ENCODE measurements around the gene UBXN2A. TPM values are rescaled to one million over a fixed set of nuclear protein-coding genes. Genes with fewer than 3 reads are reported as not detected.

Gene UBXN2A
- total RNA-seq, 2 experiments from 2014 or later: 9.6 to 11.9 TPM

DNA sequence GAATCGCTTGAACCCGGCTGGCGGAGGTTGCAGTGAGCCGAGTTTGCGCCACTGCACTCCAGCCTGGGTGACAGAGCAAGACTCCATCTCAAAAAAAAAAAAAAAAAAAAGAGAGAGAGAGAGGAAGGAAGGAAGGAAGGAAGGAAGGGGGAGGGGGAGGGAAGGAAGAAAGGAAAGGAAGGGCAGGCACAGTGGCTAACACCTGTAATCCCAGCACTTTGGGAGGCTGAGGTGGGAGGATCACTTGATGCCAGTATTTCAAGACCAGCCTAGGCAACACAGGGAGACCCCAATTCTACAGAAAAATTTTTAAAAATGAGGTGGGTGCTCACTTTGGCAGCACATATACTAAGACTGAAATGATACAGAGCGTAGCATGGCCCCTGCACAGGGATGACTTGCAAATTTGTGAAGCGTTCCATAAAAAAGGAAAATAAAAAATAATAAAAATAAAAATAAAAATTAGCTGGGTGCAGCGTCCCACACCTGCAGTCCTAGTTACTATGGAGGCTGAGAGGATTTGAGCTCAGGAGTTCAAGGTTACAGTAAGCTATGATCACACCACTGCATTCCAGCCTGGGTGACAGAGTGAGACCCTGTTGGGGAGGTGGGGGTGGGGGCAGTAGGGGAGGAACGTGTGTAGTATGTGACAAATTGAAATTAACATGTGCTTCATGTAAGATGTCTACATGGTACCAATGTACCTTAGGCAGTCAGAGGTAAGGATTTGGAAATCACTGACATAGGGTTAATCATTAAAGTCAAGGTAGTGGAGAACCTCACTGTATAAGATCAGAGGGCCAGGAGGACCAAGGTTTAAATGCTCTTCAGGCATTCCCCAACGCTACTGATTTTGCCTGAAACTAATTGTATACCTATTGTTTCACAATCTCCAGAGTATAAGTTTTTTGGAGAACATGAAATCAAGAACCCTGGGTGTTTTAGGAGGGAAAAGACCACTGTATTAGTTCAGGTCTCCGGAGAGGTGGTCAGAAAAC lies 105.5 kb downstream of the UBXN2A start:
- Mint-ChIP-seq H3K4me3 (peak overlapping the region; percentile 92), H3K36me3 (ENCODE audit: low read depth) (peaks cover 2% of the 10 kb centered on the region), H3K27me3 (peaks cover 2% of the 10 kb centered on the region), H3K9me3 (no peaks in the 10 kb centered on the region), H3K27ac (no peak overlapping the region), H3K4me1 (peaks cover 29% of the 10 kb centered on the region)
- POLR2A ChIA-PET: no interaction called here
- CTCF ChIA-PET: interaction anchor here (0.7 to 1.3 kb wide), 2 partner anchors 16 to 119 kb away, joined by 4 to 5 read pairs; partner anchors contain the start of gene ATAD2B
- DNase-seq: no peak

DNA sequence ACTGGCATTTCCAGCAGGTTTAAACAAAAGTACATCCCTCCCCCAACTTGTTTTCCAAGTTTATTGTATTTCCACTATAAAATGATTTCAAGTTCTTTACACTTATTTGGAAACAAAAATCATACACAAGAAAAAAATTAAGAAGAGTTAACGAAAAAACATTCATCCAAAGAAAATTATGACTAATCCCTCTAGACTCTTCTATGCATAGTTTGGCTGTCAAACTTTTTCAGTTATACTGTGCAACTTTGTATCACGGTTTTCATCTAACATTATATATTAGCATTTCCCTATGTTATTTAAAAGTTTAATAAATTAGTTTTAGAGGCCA lies 106.3 kb downstream of the UBXN2A start:
- Mint-ChIP-seq H3K4me1 (peaks cover 29% of the 10 kb centered on the region), H3K4me3 (peak overlapping the region; percentile 92), H3K9me3 (no peaks in the 10 kb centered on the region), H3K27me3 (peaks cover 2% of the 10 kb centered on the region), H3K27ac (peak overlapping the region; percentile 94), H3K36me3 (ENCODE audit: low read depth) (peaks cover 2% of the 10 kb centered on the region)
- CTCF ChIA-PET: interaction anchor here (0.6 to 1.5 kb wide), 5 partner anchors 26 to 154 kb away, joined by 3 to 10 read pairs (median 3); partner anchors contain the start of genes ATAD2B and TP53I3
- POLR2A ChIA-PET: no interaction called here
- DNase-seq: no peak

DNA sequence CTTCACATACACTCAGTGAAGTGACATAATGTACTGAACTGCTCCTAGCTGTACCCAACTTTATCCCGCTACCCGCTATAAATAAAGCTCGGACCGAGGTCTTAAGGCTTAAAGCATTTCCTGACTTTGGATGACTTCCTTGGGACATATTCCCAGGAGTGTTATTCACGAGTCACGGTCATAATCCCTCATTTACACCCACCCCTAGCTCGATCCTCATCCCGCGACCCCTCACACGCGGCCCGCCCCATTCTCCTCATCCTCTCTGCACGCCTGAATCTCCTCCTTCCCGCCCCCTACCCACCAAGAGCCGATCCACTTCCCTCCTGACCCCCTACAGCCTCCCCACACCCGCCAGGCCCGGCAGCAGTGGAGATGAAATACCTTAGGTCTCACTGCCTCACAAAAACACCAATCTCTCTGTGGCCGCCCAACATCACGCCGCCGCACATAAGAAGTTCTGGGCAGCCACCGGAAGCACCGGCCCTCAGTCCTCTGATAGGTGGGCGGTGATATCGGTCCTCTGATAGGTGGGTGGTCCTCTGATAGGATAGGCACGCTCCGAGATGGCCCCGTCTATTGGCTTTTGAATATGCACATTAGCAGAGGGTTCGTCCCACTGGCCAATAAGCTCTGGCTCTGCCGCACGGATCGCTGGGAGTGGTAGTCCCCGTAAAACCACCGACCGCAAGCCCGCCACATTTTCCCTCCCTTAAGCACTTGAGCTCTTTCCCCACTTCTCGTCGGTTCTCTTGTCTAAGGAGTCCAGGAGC lies 106.9 kb downstream of the UBXN2A start, which contains the start of gene WDCP:
Gene WDCP (minus strand): TSS at position 462 of the 773 bp plus-strand sequence. CDS start 7,897 bp downstream, outside the sequence.
- peaks cover 2% of the 10 kb centered on the region for H3K27me3 Mint-ChIP-seq
- H3K9me3 Mint-ChIP-seq: no peaks in the 10 kb centered on the region
- peaks cover 29% of the 10 kb centered on the region for H3K4me1 Mint-ChIP-seq
- H3K36me3 Mint-ChIP-seq (ENCODE audit: low read depth): peaks cover 2% of the 10 kb centered on the region
- ChIA-PET POLR2A (interaction anchor here (0.6 to 0.9 kb wide), 2 partner anchors 29 to 218 kb away, joined by 5 read pairs; partner anchors contain the start of gene SF3B6), CTCF (interaction anchor here (0.6 to 1.5 kb wide), 7 partner anchors 26 to 375 kb away, joined by 3 to 10 read pairs (median 3); partner anchors contain the start of genes ATAD2B, SF3B6 and TP53I3)
- peak; percentile 97 for DNase-seq
- peak within 1 kb of the TSS; percentile 94 for H3K27ac Mint-ChIP-seq
- H3K4me3 Mint-ChIP-seq: peak within 1 kb of the TSS; percentile 92

DNA sequence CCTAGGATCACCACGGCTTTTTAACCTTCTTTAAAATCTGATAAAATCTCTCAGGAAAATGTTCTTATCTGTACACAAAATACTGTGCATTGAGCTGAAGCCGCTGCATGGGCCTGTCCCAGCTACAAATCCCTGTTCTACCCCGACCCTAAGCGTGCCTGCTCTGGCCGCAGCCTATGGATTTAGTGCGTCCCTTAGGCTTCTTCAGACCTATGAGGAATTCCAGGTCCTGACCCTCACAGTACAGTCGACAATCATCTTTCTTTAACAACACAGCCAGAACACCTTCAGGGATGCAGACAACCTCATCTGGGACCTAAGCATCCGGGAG lies 107.4 kb downstream of the UBXN2A start:
- peaks cover 29% of the 10 kb centered on the region for H3K4me1 Mint-ChIP-seq
- H3K9me3 Mint-ChIP-seq: no peaks in the 10 kb centered on the region
- peak overlapping the region; percentile 94 for H3K27ac Mint-ChIP-seq
- no peak for DNase-seq
- ChIA-PET CTCF (interaction anchor here (0.7 to 1.5 kb wide), 5 partner anchors 29 to 374 kb away, joined by 3 to 10 read pairs (median 3); partner anchors contain the start of genes ATAD2B, SF3B6 and TP53I3), POLR2A (interaction anchor here (0.6 to 0.9 kb wide), 2 partner anchors 29 to 218 kb away, joined by 5 read pairs; partner anchors contain the start of gene SF3B6)
- peaks cover 2% of the 10 kb centered on the region for H3K36me3 Mint-ChIP-seq (ENCODE audit: low read depth)
- peak overlapping the region; percentile 92 for H3K4me3 Mint-ChIP-seq
- H3K27me3 Mint-ChIP-seq: peaks cover 2% of the 10 kb centered on the region

DNA sequence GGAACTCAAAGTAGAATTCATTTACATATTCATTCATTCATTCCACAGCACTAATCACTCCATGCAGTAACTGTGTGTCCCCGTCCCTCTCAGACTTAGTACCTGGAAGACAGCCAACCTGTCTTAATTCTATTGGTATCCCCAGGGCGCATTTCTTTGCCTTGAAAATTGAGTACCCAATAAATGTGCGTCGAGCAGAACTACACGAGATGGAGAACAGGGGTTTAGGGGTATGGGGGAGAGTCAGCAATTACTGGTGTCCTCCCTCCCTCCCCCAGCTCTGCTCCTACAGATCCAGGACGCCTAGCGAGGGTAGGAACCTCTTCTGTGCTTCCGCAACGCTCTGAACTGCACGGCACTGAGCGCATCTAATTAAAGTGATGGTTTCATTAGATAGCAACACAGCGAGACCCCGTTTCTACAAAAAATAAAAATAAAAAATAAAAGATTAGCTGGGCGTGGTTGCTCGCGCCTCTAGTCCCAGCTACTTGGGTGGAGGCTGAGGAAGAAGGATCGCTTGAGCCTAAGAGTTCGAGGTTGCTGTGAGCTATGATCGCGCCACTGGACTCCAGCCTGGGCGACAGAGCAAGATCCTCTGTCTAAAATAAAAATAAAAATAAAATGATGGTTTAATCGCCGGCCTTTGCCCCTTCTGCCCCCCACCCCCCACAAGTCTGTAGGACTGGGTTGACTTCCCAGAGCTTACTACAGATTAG lies 108.7 kb downstream of the UBXN2A start:
- H3K4me3 Mint-ChIP-seq: peak overlapping the region; percentile 73
- ChIA-PET POLR2A (interaction anchor here (0.6 kb wide), 1 partner anchor 122 kb away, joined by 4 read pairs; the partner anchor contains the start of gene ATAD2B), CTCF (interaction anchor here (0.6 to 1.2 kb wide), 2 partner anchors 19 to 253 kb away, joined by 4 read pairs; no protein-coding TSS in a partner anchor)
- peak overlapping the region; percentile 52 for H3K27ac Mint-ChIP-seq
- H3K27me3 Mint-ChIP-seq: peaks cover 5% of the 10 kb centered on the region
- no peaks in the 10 kb centered on the region for H3K9me3 Mint-ChIP-seq
- DNase-seq: no peak
- peaks cover 26% of the 10 kb centered on the region for H3K4me1 Mint-ChIP-seq
- H3K36me3 Mint-ChIP-seq (ENCODE audit: low read depth): peaks cover 2% of the 10 kb centered on the region

DNA sequence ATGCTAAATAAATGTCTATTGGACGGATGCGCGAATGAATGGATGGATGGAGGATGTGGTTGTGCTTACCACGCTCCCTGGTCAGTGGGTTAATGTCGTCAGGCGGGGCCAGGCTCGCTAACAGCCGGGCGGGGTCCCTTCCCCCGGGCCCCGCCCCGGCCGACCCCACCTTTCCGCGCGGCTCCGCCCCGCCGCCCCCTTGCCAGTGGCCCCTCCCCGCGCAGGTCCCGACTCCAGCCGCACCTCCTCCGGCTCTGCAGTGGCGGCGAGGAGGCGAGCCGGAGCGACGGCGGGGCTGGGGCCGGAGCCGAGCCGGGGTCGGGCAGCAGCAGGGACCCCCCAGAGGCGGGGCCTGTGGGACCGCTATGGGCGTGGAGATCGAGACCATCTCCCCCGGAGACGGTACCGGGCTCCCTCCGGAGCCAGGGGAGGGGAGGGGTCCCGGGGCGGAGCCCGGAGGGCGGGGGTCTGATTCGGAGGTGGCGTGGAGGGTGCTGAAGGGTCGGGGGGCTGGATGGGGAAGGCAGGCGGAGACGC lies 109.3 kb downstream of the UBXN2A start, which contains the start of gene FKBP1B:
Gene FKBP1B (plus strand): TSS at position 257 of the 537 bp plus-strand sequence. CDS start 109 bp downstream, at position 366.
- Mint-ChIP-seq H3K4me3 (peak within 1 kb of the TSS; percentile 73), H3K27me3 (peaks cover 6% of the 10 kb centered on the region), H3K9me3 (no peaks in the 10 kb centered on the region), H3K4me1 (peaks cover 26% of the 10 kb centered on the region), H3K27ac (peak within 1 kb of the TSS; percentile 52), H3K36me3 (ENCODE audit: low read depth) (peaks cover 2% of the 10 kb centered on the region)
- POLR2A ChIA-PET: no interaction called here
- CTCF ChIA-PET: interaction anchor here (0.6 to 1.2 kb wide), 2 partner anchors 20 to 252 kb away, joined by 4 read pairs; no protein-coding TSS in a partner anchor
- DNase-seq: peak; percentile 58

DNA sequence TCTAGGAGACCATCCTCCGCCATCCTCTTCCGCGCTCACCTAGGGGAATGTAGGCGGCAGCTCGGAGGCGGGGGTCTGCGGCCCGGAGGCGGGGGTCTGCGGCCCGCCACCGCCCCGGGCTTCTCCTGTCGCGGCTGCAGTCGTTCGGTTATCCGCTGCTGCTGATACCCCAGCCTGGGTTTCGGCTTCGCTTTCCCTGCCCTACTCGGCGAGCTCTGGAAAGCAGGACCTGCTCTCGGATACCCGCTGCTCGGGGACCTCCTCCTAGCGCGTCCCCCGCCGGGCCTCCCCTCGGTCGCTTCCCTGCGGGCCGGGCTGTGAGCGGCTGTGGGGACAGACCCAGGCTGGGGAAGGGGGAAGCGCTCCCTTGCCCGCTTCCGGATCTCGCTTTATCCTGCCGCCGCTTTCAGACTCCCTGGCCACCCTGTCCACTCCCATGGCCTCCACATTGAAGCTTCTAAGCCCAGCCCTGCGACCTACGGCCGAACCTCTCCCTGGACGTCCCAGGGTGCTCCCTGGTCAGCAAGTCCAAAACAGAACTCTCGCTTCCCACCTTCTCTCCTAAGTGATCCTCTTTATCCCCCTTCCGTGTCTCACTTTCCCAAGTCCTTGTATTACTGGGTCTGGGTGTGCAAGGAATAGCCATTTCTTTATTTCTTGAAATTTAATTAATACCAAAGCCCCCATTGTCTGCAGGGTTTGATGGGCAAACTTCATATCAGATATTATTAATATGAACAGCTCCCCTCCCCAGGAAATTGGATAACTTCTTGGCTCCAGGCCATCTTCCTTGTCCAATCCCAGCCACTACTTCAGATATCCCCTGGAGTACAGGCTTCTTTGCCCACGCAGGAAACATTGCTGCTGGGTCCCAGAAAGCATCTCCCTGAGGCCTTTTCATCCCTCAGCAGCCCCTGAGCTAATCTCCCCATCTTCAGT lies 110.0 kb downstream of the UBXN2A start:
- ChIA-PET POLR2A (no interaction called here), CTCF (interaction anchor here (0.6 to 1.0 kb wide), 3 partner anchors 10 to 55 kb away, joined by 4 to 5 read pairs (median 5); no protein-coding TSS in a partner anchor)
- no peaks in the 10 kb centered on the region for H3K9me3 Mint-ChIP-seq
- H3K27me3 Mint-ChIP-seq: peaks cover 7% of the 10 kb centered on the region
- H3K36me3 Mint-ChIP-seq (ENCODE audit: low read depth): peaks cover 2% of the 10 kb centered on the region
- peak overlapping the region; percentile 73 for H3K4me3 Mint-ChIP-seq
- H3K27ac Mint-ChIP-seq: no peak overlapping the region
- DNase-seq: peak; percentile 17
- H3K4me1 Mint-ChIP-seq: peaks cover 24% of the 10 kb centered on the region

DNA sequence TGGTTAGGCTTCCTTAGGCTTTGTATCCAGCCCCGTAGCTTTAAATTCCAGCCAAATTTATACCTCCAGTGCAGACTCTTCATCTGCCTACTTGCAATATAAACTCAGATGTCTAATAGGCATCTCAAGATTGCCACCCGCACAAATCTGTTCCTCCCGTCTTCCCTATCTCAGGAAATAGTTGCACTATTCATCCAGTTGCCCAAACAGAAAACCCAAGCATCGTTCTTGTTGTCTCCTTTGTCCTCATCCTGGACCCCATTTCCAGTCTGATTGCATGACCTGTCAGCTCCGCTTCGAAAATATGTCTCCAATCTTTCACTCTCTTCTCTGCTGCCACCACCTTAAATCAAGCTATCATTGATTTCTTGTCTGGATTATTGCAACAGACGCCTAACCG lies 111.6 kb downstream of the UBXN2A start:
- DNase-seq: no peak
- ChIA-PET POLR2A (no interaction called here), CTCF (interaction anchor here (0.7 to 2.7 kb wide), 6 partner anchors 9 to 1352 kb away, joined by 3 to 9 read pairs (median 4); partner anchors contain the start of genes ATAD2B and TP53I3)
- Mint-ChIP-seq H3K9me3 (no peaks in the 10 kb centered on the region), H3K36me3 (ENCODE audit: low read depth) (peaks cover 2% of the 10 kb centered on the region), H3K4me1 (peaks cover 16% of the 10 kb centered on the region), H3K27ac (no peak overlapping the region), H3K27me3 (peaks cover 7% of the 10 kb centered on the region), H3K4me3 (no peak overlapping the region)

DNA sequence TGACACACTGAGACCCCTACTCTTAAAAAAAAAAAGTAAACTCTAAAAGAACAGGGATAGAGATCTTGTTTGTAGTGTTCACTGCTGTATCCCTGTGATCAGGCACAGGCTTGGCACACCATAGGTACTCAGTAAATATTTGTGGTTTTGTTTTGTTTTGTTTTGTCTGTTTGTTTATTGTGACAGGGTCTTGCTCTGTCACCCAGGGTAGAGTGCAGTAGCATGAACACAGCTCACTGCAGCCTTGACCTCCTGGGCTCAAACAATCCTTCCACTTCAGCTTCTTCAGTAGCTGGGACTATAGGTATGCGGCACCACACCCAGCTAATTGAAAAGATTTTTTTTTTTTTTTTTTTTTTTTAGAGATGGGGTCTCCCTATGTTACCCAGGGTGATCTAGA lies 112.7 kb downstream of the UBXN2A start:
- Mint-ChIP-seq H3K27me3 (peaks cover 7% of the 10 kb centered on the region), H3K9me3 (no peaks in the 10 kb centered on the region), H3K4me3 (no peak overlapping the region), H3K36me3 (ENCODE audit: low read depth) (no peaks in the 10 kb centered on the region), H3K27ac (no peak overlapping the region), H3K4me1 (peaks cover 7% of the 10 kb centered on the region)
- no peak for DNase-seq
- ChIA-PET CTCF (interaction anchor here (0.7 to 2.7 kb wide), 5 partner anchors 9 to 31 kb away, joined by 4 to 9 read pairs (median 5); partner anchors contain the start of gene TP53I3), POLR2A (no interaction called here)

Data from activated CD4-positive, alpha-beta T cell treated with anti-CD3 and anti-CD28 coated beads, Interleukin-2, amount 10 ng/mL, durations not matched to agents 7 days and 5 days (primary cell).